ENCODE data around the gene CA12. TPM values are rescaled to one million over a fixed set of nuclear protein-coding genes. Genes with fewer than 3 reads are reported as not detected.

Gene CA12
- total and polyA plus RNA-seq, 9 of the 15 experiments (the other 6 are each of a cell fraction or from before 2014, with no cell fraction given) = 0.01 to 0.78 (median 0.15) TPM; not detected in 1

DNA sequence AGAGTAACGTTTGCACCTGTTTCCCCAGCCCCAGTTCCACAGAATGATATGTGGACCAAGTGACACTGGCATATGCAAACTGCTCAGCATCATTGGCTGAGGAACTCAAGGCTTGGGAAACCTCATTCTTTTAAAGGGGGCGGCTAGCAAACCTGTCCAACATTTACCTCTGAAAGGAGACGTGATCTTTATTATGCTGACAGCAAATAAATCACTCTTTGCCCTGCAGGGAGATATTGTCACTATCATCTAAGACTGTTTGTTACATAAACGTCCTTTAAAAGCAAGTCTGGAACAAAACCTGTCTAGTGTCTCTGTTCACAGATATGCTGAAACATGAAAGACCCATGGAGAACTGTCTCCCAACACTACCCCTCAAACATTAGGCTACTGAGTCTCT lies 21.5 kb downstream of the CA12 start:
- Histone ChIP-seq H3K9me1 (ENCODE audit: control insufficient read depth, insufficient read depth, low read length) (no peaks in the 10 kb centered on the region), H3K9me3 (replicated peaks; ENCODE audit: control insufficient read depth, insufficient read depth, low read depth, low read length) (no peaks in the 10 kb centered on the region), H3K4me3 (no peak overlapping the region), H3K36me3 (ENCODE audit: control insufficient read depth, insufficient read depth, low read length) (no peaks in the 10 kb centered on the region), H3K27me3 (ENCODE audit: control insufficient read depth in 2 of 2, insufficient read depth in 2 of 2, low read length in 2 of 2) (no peaks in the 10 kb centered on the region), H2AFZ (ENCODE audit: low read depth, low read length) (peak overlapping the region; percentile 8; the same call in 1 of the 2 replicates), H3K79me2 (ENCODE audit: control insufficient read depth, insufficient read depth, low read length) (no peaks in the 10 kb centered on the region), H3K4me2 (ENCODE audit: insufficient read depth, low read length) (no peak overlapping the region), H4K20me1 (replicated peaks; ENCODE audit: control insufficient read depth, insufficient read depth, low read length) (no peaks in the 10 kb centered on the region), H3K9ac (ENCODE audit: insufficient read depth in 1 of 2, low read depth in 2 of 2, low read length in 2 of 2) (no peak overlapping the region), H3K4me1 (replicated peaks in 1 of 2; ENCODE audit: control insufficient read depth in 2 of 2, insufficient read depth in 2 of 2, low read length in 2 of 2) (peaks cover 28 to 38% of the 10 kb centered on the region in 2 experiments), H3K27ac (ENCODE audit: extremely low read depth, low read depth, low read length) (no peak overlapping the region)
- intact Hi-C loops (cut with micrococcal nuclease) = no loop called here
- BruUV-seq (replicated peaks) = no TSS peak
- in situ Hi-C loops (cut with MboI) = no loop called here
- CTCF ChIA-PET (ENCODE audit: low intra/inter-chr PET ratio) = no interaction called here
- no peak for DNase-seq (ENCODE audit: extremely low read depth in 1 of 4, low spot score in 3 of 4)
- POLR2A ChIA-PET = interaction anchor here (0.6 to 1.1 kb wide), 2 partner anchors 9 to 10 kb away, joined by 3 to 5 read pairs; no protein-coding TSS in a partner anchor
- 22% methylated on average over 4 of the region's 4 CpGs for WGBS (ENCODE audit: insufficient coverage, low coverage, missing lambda C conversion rate)
- TF ChIP-seq, protein P1, sequence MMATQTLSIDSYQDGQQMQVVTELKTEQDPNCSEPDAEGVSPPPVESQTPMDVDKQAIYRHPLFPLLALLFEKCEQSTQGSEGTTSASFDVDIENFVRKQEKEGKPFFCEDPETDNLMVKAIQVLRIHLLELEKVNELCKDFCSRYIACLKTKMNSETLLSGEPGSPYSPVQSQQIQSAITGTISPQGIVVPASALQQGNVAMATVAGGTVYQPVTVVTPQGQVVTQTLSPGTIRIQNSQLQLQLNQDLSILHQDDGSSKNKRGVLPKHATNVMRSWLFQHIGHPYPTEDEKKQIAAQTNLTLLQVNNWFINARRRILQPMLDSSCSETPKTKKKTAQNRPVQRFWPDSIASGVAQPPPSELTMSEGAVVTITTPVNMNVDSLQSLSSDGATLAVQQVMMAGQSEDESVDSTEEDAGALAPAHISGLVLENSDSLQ (IDR thresholded peaks at IDR 0.05) = peak; percentile 54
- TF ChIP-seq C11orf30 (IDR thresholded peaks at IDR 0.05; ENCODE audit: low read depth) (no peak), NFIC (IDR thresholded peaks at IDR 0.05) (no peak), ZNF766 (CRISPR knock-in tag; conservative IDR thresholded peaks at IDR 0.05) (no peak), FOS (IDR thresholded peaks at IDR 0.05; ENCODE audit: extremely low read depth, insufficient read length) (no peak), ZNF561 (CRISPR knock-in tag; conservative IDR thresholded peaks at IDR 0.05) (no peak), ZNF316 (IDR thresholded peaks at IDR 0.05) (peak; percentile 53), GTF2A2 (tag; IDR thresholded peaks at IDR 0.05) (no peak), MEIS2 (IDR thresholded peaks at IDR 0.05; ENCODE audit: partially characterized antibody) (peak; percentile 76), ZKSCAN8 (CRISPR knock-in tag; IDR thresholded peaks at IDR 0.05) (no peak), TSC22D4 (tag; IDR thresholded peaks at IDR 0.05) (no peak), ZFP30 (CRISPR knock-in tag; IDR thresholded peaks at IDR 0.05; ENCODE audit: borderline replicate concordance) (no peak), ZNF644 (tag; IDR thresholded peaks at IDR 0.05; ENCODE audit: low read depth) (no peak)
- TF ChIP-seq, protein P2, sequence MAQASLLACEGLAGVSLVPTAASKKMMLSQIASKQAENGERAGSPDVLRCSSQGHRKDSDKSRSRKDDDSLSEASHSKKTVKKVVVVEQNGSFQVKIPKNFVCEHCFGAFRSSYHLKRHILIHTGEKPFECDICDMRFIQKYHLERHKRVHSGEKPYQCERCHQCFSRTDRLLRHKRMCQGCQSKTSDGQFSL (CRISPR knock-in tag; IDR thresholded peaks at IDR 0.05) = no peak
- TF ChIP-seq, protein P2 (tag; IDR thresholded peaks at IDR 0.05) = no peak
- TF ChIP-seq, protein P3, sequence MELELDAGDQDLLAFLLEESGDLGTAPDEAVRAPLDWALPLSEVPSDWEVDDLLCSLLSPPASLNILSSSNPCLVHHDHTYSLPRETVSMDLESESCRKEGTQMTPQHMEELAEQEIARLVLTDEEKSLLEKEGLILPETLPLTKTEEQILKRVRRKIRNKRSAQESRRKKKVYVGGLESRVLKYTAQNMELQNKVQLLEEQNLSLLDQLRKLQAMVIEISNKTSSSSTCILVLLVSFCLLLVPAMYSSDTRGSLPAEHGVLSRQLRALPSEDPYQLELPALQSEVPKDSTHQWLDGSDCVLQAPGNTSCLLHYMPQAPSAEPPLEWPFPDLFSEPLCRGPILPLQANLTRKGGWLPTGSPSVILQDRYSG (tag; conservative IDR thresholded peaks at IDR 0.05; ENCODE audit: low read depth) = no peak
- TF ChIP-seq, protein P4, sequence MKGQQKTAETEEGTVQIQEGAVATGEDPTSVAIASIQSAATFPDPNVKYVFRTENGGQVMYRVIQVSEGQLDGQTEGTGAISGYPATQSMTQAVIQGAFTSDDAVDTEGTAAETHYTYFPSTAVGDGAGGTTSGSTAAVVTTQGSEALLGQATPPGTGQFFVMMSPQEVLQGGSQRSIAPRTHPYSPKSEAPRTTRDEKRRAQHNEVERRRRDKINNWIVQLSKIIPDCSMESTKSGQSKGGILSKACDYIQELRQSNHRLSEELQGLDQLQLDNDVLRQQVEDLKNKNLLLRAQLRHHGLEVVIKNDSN (CRISPR knock-in tag; IDR thresholded peaks at IDR 0.05) = no peak
- no peak for FAIRE-seq
- no peak for ATAC-seq
